Fibroblast of lung (primary cell): ENCODE measurements around the gene COL28A1.

Experiments
- EZH2 ChIP-seq: IDR thresholded peaks from 2 replicates; pipeline ENCODE4 v1.5.1; 2012; ENCODE audit warnings: low read length, control low read depth, mild to moderate bottlenecking; ENCODE audit errors: missing control alignments
- TF ChIP-seq, protein P1 (sequence below), 2 donors: IDR thresholded peaks in 1 of 2; conservative IDR thresholded peaks in 1 of 2; 1 replicate in 1 of 2; 2 replicates in 1 of 2; pipeline ENCODE4 v1.5.1; 2011 to 2012; ENCODE audit warnings: low read length in 2 of 2, control low read depth in 1 of 2, inconsistent platforms in 1 of 2, low read depth in 1 of 2, mild to moderate bottlenecking in 1 of 2

DNA sequence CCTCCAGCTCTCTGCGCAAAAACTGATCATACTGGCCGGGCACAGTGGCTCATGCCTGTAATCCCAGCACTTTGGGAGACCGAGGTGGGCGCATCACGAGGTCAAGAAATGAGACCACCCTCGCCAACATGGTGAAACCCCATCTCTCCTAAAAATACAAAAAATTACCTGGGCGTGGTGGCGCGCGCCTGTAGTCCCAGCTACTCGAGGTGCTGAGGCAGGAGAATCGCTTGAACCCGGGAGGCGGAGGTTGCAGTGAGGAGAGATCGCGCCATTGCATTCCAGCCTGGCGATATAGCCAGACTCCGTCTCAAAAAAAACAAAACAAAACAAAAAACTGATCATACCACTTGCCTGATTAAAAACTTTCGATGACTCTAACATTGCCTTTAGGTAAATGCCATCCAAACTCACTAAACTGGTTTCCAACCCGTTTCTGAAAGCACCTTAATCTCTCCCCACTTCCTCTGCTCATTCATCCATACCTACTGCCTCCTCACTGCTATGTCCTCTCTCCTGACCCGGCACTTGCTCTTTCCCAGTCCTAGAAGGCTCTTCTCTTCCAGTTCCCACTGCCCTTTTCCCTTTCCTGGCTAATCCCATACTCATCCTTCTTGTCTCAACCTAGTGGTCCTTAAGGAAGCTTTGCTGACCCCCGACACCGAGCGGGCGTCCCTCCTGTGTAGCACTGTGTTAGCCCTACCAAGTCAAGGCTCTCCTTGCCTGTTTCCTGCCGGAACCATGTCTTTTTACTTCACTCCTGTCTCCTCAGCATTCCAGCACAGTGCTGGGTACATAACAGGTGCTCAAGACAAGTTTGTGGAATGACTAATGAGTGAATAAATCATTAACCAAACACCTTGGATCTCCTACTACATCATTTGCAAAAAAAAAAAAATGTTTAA lies 30.3 kb upstream of the COL28A1 start:
- no peak for TF ChIP-seq EZH2
- TF ChIP-seq, protein P1, sequence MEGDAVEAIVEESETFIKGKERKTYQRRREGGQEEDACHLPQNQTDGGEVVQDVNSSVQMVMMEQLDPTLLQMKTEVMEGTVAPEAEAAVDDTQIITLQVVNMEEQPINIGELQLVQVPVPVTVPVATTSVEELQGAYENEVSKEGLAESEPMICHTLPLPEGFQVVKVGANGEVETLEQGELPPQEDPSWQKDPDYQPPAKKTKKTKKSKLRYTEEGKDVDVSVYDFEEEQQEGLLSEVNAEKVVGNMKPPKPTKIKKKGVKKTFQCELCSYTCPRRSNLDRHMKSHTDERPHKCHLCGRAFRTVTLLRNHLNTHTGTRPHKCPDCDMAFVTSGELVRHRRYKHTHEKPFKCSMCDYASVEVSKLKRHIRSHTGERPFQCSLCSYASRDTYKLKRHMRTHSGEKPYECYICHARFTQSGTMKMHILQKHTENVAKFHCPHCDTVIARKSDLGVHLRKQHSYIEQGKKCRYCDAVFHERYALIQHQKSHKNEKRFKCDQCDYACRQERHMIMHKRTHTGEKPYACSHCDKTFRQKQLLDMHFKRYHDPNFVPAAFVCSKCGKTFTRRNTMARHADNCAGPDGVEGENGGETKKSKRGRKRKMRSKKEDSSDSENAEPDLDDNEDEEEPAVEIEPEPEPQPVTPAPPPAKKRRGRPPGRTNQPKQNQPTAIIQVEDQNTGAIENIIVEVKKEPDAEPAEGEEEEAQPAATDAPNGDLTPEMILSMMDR (conservative IDR thresholded peaks at IDR 0.05 in 1 of 2, IDR thresholded peaks at IDR 0.05 in 1 of 2; ENCODE audit: low read depth in 1 of 2, low read length in 2 of 2), result no peak
